HG03103 (cell line): ENCODE measurements around the gene TMEM135.
"Not testable (repeated sequence)": the region's sequence is repeated elsewhere in the genome, so short reads cannot be mapped to it uniquely, and the experiment has no call there.

Experiments used
- ATAC-seq: cut with Tn5 transposase; IDR thresholded peaks from one replicate; pipeline ENCODE4 v1.9.1; 2021; ENCODE audit warnings: low read depth; ENCODE audit not compliant: unreplicated experiment

Gene TMEM135

GRCh38 chr11:87063982-87064381 is 26.2 kb downstream of the TMEM135 start:
- ATAC-seq = no peak

- no peak for ATAC-seq
Observed at GRCh38 chr11:87072787-87073186, 35.1 kb downstream of the TMEM135 start.

- no peak for ATAC-seq
Observed at GRCh38 chr11:87076260-87076783, 38.6 kb downstream of the TMEM135 start.

GRCh38 chr11:87076874-87077429 is 39.2 kb downstream of the TMEM135 start:
- no peak for ATAC-seq

GRCh38 chr11:87081358-87081757 is 43.6 kb downstream of the TMEM135 start:
- ATAC-seq = peak; percentile 50

GRCh38 chr11:87082590-87082989 is 44.9 kb downstream of the TMEM135 start:
- no peak for ATAC-seq

- ATAC-seq = no peak
Observed at GRCh38 chr11:87083029-87083428, 45.3 kb downstream of the TMEM135 start.

GRCh38 chr11:87092159-87092558 is 54.4 kb downstream of the TMEM135 start:
- ATAC-seq = no peak

GRCh38 chr11:87092567-87092966 is 54.8 kb downstream of the TMEM135 start:
- no peak for ATAC-seq

GRCh38 chr11:87097582-87097981 is 59.8 kb downstream of the TMEM135 start:
- ATAC-seq = peak; percentile 73

GRCh38 chr11:87101956-87102580 is 64.3 kb downstream of the TMEM135 start:
- no peak for ATAC-seq

- ATAC-seq = not testable (repeated sequence)
Observed at GRCh38 chr11:87105826-87106225, 68.1 kb downstream of the TMEM135 start.

- not testable (repeated sequence) for ATAC-seq
Observed at GRCh38 chr11:87107379-87107778, 69.6 kb downstream of the TMEM135 start.

GRCh38 chr11:87110443-87111131 is 72.9 kb downstream of the TMEM135 start:
- ATAC-seq = no peak

GRCh38 chr11:87114093-87114492 is 76.4 kb downstream of the TMEM135 start:
- no peak for ATAC-seq

- ATAC-seq = no peak
Observed at GRCh38 chr11:87116185-87116584, 78.5 kb downstream of the TMEM135 start.

GRCh38 chr11:87120937-87121336 is 83.2 kb downstream of the TMEM135 start:
- ATAC-seq = no peak

GRCh38 chr11:87122852-87123251 is 85.1 kb downstream of the TMEM135 start:
- no peak for ATAC-seq

- ATAC-seq = no peak
Observed at GRCh38 chr11:87125257-87125656, 87.5 kb downstream of the TMEM135 start.

- no peak for ATAC-seq
Observed at GRCh38 chr11:87127101-87127500, 89.4 kb downstream of the TMEM135 start.

GRCh38 chr11:87128372-87128771 is 90.6 kb downstream of the TMEM135 start:
- no peak for ATAC-seq
